ENCODE results near the gene MSRB1. TPM values are rescaled to one million over a fixed set of nuclear protein-coding genes. Genes with fewer than 3 reads are reported as not detected.

MSRB1 gene
- total and polyA plus RNA-seq, 9 of the 15 experiments (the other 6 are each of a cell fraction or from before 2014, with no cell fraction given) = 5.4 to 33.7 (median 25.7) TPM

DNA sequence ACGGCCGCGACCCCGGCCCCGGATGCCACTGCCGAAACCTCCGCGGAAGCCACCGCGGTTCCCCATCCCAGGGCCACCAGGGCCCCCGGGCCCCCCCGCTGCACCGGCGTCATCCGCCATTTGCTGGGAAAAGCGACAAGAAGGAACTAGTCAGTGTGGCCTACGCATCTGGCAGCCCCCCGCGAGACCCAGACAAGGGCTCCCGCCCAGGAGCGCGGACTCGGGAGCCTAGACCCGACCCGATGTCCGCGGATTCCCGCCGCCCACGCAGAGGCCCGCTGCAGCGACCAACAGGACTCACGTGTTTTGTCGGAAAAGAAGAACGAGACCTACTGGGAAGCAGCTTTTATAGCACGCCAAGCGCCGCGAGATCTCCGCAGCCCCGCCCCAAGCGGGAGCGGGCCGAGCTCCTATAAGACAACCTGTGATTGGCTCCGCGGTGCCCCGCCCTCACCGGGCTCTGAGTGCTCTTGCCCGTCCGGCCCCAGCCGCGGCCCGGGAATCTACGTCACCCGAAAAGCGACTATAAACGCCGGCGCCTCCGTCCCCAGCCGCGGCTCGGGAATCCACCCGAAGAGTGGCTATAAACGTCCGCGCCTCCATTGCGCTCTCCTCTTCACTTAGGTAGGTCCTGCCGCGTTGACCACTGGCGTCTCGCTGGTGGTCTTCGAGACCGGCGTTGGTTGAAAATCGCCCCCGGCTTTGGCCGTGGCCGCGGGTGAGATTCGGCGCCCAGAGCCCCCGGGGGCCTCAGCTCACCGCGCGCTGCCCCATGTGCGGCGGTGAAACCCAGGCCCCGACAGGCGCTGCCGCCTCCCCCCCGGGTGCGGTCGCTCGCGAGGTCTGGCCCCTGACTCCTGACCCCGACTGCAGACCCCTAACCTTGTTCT, 21.8 kb upstream of the MSRB1 start, which contains the start of gene RPS2 (continued):
- TF ChIP-seq ETV1 (tag; conservative IDR thresholded peaks at IDR 0.05; ENCODE audit: low read depth) (peak; percentile 25; the same call in 1 of the 2 replicates), ETS2 (tag; IDR thresholded peaks at IDR 0.05; ENCODE audit: borderline replicate concordance, poor library complexity, severe bottlenecking) (peak; percentile 43), ZFP1 (CRISPR knock-in tag; IDR thresholded peaks at IDR 0.05) (no peak), OTX1 (CRISPR knock-in tag; IDR thresholded peaks at IDR 0.05) (0 out of 2 replicates have a peak, but pooled peaks have one; percentile 49), GTF2A2 (tag; IDR thresholded peaks at IDR 0.05) (peak; percentile 97), ELF2 (CRISPR knock-in tag; IDR thresholded peaks at IDR 0.05) (peak; percentile 27; the same call in 1 of the 2 replicates), NCOA2 (IDR thresholded peaks at IDR 0.05; ENCODE audit: partially characterized antibody in 2 of 2) (no peak), CREBBP (IDR thresholded peaks at IDR 0.05; ENCODE audit: low read depth, low read length) (no peak), ELF1 (tag; IDR thresholded peaks at IDR 0.05) (peak; percentile 72), HMGN3 (IDR thresholded peaks at IDR 0.05; ENCODE audit: borderline replicate concordance, extremely low read depth, insufficient read length, low read depth, low read length) (peak; percentile 78), ZNF668 (CRISPR knock-in tag; IDR thresholded peaks at IDR 0.05) (no peak), CHD2 (IDR thresholded peaks at IDR 0.05; ENCODE audit: low read depth, low read length) (peak; percentile 98)
- TF ChIP-seq, protein P1, sequence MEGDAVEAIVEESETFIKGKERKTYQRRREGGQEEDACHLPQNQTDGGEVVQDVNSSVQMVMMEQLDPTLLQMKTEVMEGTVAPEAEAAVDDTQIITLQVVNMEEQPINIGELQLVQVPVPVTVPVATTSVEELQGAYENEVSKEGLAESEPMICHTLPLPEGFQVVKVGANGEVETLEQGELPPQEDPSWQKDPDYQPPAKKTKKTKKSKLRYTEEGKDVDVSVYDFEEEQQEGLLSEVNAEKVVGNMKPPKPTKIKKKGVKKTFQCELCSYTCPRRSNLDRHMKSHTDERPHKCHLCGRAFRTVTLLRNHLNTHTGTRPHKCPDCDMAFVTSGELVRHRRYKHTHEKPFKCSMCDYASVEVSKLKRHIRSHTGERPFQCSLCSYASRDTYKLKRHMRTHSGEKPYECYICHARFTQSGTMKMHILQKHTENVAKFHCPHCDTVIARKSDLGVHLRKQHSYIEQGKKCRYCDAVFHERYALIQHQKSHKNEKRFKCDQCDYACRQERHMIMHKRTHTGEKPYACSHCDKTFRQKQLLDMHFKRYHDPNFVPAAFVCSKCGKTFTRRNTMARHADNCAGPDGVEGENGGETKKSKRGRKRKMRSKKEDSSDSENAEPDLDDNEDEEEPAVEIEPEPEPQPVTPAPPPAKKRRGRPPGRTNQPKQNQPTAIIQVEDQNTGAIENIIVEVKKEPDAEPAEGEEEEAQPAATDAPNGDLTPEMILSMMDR (IDR thresholded peaks at IDR 0.05 in 2 of 3, conservative IDR thresholded peaks at IDR 0.05 in 1 of 3; ENCODE audit: insufficient read depth in 2 of 3, low read depth in 1 of 3, low read length in 3 of 3) = no peak
- TF ChIP-seq, protein P2, sequence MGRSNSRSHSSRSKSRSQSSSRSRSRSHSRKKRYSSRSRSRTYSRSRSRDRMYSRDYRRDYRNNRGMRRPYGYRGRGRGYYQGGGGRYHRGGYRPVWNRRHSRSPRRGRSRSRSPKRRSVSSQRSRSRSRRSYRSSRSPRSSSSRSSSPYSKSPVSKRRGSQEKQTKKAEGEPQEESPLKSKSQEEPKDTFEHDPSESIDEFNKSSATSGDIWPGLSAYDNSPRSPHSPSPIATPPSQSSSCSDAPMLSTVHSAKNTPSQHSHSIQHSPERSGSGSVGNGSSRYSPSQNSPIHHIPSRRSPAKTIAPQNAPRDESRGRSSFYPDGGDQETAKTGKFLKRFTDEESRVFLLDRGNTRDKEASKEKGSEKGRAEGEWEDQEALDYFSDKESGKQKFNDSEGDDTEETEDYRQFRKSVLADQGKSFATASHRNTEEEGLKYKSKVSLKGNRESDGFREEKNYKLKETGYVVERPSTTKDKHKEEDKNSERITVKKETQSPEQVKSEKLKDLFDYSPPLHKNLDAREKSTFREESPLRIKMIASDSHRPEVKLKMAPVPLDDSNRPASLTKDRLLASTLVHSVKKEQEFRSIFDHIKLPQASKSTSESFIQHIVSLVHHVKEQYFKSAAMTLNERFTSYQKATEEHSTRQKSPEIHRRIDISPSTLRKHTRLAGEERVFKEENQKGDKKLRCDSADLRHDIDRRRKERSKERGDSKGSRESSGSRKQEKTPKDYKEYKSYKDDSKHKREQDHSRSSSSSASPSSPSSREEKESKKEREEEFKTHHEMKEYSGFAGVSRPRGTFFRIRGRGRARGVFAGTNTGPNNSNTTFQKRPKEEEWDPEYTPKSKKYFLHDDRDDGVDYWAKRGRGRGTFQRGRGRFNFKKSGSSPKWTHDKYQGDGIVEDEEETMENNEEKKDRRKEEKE (IDR thresholded peaks at IDR 0.05; ENCODE audit: borderline replicate concordance in 1 of 2, control insufficient read depth in 1 of 2, low read depth in 2 of 2, low read length in 1 of 2) = no peak
